Right hindlimb (tissue), 1 donor: ENCODE measurements around the gene BAHCC1.

ENCODE experiments used
- DNase-seq: peaks from one replicate; pipeline ENCODE4 v3.0.0-alpha.2; 2018

The BAHCC1 gene

GRCh38 chr17:81387100-81388090, 7.9 kb upstream of the BAHCC1 start:
- DNase-seq = peak; percentile 83

GRCh38 chr17:81388091-81388611, 7.1 kb upstream of the BAHCC1 start:
- DNase-seq = no peak

DNA sequence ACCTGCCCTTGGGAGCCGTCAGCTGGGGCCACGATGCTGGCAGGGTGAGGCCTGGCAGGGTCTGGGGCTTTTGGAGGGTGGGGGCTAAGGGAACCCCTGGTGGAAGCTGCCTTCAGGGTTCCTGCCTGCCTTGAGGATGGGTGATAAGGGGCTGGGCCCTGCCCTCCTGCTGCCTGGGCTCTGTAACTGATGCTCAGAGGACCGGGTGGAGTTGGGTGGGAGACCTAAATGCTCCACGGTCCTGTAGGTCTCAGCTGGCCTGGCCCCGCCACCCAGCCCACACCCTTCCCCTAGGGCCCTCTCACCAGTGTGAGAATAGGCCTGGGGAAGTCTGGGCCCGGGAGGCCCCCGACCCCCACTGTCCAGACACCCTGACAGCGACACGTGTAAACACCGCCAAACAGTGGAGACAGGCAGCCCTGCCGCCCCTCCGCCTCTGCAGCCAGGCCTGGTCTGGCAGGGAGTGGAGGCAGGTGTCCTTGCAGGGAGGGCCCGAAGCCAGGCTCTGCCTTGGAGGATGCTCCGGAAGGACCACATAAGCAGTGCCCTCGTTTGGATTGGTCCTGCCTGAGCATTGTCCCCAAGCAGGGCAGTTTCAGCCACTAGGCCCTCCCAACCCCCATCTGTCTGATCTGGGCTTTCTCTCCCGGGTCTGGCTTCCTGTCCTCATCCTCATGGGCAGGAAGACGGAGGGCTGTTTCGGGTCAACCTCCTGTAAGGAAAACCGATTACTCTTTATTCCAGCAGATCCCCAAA, 6.5 kb upstream of the BAHCC1 start:
- no peak for DNase-seq

GRCh38 chr17:81389585-81389984, 5.7 kb upstream of the BAHCC1 start:
- DNase-seq = no peak

- DNase-seq = no peak
Observed at GRCh38 chr17:81390029-81390872, 5.0 kb upstream of the BAHCC1 start.

GRCh38 chr17:81390873-81391255, 4.4 kb upstream of the BAHCC1 start:
- no peak for DNase-seq

DNA sequence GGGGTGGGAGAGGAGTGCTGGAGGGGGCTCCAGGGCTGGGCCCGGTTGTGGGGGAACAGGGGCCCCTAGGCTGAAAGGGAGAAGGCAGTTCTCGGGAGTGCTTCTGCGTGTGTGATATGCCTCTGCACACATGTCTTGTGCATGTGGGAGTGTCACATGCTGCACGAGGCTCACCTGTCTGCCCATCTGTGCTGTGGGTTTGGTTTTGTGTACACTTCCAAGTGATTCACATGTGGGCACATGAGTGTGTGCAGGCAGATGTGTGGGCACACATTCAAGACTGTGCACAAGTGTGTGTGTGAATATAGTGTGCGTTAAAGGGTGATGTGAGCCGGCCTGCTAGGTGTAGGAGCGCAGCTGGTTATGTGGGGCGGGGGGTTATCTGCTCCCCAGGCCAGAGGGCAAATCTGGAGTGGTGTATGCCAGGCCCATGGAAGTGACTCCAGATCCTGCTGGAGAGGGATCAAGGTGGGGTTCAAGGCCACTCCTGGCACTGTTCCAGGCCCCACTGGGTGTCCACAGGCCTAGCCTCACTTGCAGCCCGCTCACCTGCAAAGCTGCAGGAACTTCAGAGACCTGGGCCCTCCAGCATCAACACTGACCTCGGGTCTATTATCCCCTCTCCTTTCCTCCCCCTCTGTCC, 3.8 kb upstream of the BAHCC1 start:
- DNase-seq = no peak

DNA sequence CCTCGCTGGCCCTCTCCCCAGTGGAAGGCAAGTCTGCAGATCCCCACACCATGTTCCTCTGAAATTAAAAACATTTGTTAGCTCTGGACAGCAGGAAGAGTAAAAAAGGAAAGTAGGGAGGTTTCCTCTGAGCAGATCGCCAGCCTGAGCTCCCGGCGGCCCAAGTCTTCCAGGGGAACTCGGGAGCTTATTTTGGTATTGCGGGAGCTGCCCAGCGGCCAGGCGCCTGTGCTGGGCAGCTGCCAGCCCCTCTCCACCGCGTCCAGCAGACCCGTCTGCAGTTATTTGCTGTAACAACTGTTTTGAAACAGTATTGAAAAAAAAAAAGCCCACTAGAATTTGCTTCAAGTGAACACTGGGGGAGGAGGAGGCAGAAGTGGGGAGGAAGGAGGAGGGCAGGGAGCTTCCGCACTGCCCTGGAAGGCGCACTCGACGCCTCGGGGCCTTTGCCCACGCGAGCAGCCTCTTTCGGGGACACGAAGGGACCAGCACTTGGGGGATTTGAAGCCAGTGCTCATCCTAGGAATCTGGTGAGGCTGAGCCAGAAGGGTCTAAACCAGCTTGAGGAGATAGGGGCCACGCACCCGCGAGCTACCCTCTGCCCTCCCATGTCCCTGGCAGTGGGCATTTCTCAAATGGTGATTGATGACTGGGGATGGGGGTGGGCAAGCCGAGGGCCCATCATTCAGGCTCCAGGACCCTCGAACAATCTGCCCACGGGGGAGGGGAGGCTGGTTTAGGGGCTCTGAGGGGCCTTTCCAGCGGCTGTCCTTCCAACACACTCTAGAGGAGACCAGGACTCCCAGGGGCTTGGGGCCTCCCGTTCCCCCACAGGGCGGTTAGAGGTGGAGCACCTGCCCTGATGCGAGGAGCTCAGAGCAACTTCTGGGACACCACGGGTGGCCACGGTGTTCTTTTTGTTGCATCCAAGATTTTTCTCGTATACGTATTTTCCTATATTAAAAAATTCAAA, 3.0 kb upstream of the BAHCC1 start:
- peak; percentile 83 for DNase-seq

GRCh38 chr17:81392909-81393654, 2.2 kb upstream of the BAHCC1 start:
- DNase-seq = no peak

GRCh38 chr17:81393684-81394376, 1.4 kb upstream of the BAHCC1 start:
- peak; percentile 100 for DNase-seq

GRCh38 chr17:81394377-81394920, 808 bp upstream of the BAHCC1 start:
- DNase-seq = no peak

DNA sequence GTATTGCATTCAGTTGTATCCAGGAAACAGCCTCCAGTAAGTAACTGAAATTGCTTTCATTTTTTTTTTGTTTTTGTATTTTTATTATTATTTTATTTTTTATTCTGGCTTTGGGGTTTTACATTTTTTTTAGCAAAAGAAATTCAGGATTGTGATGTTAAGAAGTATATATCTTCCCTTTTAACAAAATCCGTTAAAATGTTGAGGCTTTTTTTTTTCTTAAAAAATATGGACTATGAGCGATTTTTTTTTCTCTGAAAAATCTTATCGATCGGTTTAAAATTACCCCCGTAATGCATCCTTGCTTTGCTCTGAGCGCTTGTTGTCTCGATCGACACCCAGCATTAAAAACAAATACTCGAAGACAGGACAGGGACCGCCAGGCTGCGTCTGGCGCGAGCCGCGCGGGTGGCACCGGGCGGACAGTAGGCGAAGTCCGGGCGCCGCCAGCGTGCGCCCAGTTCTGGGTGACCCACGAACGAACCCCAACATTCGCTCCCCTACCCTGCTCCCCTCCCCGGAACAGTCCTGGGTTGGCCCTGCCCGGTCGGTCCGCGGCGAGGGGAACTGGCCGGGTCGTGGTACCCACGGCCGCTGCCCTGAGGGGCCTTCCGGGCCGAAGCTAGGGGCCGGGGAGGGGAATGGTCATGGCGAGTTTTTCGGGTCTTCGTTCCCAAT, 482 bp downstream of the BAHCC1 start:
- no peak for DNase-seq

DNA sequence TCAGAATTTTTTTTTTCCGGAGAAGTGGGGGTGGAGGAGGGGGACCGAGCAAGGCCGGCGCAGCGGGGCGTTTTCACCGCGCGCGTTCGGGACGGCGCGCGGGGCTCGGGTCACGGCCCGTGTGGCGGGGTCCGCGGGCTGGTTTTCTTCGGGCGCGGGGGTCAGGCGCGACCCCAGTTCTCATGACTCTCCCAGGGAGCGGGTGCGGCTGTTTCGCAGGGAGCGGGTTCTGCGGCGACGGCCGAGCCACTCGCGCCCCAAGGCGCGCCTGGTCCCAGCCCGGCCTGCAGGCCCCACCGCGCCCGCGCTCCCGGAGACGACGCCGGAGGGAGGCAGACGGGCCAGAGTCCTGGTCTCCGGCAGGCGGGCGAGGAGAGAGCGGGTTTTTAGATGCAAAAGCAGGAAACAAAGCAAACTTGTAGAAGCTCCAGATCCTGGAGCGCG, 1.0 kb downstream of the BAHCC1 start:
- DNase-seq = no peak

DNA sequence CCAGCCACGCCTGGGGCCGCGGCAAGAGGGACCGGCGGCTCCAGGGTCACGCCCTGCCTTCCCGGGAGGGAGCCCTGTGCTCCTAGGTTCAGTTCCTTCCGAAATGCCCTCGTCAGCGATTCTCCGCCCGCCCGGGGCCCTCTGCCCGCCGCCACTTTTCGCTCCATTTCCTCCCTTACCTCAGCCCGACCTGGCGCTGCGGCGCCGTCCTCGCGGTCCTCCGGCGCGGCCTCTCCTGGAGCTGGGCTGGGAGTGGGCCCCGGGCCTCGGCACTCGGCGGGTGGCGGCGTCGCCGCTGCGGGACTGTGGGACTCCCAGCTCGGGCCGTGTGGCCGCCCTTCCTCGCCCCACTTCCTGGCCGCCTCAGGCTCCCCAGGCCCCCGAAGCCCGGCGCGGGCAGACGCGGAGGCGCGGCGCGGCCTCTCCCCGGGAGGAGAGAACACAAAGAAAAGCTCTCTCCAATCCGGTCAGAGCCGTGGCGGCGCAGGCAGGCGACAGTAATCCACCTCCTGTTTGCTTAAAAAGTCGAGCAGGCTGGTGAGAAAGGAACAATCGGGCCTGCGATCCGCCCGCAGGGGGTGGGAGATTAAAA, 1.6 kb downstream of the BAHCC1 start:
- no peak for DNase-seq

DNA sequence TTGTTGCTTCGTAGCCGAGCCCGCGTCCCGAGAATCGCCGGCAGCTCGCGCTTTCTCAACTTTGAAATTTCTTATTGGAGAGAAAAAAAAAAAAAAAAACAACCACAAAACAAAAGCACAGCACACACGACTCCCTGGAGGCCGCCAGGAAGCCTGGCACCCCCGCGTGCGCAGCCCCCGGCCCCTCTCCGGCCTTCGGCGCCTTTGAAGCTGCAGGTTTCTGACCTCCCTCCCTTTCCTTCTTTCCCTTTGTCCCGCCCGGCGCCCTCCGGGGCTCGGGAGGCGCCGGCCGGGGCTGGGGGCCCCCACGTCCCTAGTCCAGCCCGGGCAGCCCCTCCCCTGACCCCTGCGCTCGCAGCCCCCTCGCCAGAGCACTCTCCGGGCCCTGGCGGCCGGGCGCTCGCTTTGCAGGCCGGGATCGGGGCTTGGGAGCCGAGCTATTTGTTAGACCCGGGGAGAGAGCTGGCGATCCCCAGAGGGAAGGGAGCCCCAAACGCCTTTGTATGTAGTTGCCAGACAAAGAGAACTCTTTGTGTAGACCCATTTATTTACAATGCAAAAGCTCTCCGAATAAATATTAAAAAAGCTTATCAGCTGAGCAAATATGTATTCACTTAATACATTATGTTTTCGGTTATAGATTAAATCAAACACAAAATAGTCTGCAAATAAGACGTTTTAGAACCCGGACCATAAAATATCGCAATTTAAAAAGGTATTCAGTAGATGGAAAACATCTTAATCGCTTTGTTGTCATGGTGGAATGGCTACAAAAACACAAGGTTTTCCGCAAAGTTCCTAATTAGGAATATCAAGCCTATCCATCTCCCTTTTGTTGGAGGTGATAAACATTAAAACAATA, 2.3 kb downstream of the BAHCC1 start:
- DNase-seq = no peak

DNA sequence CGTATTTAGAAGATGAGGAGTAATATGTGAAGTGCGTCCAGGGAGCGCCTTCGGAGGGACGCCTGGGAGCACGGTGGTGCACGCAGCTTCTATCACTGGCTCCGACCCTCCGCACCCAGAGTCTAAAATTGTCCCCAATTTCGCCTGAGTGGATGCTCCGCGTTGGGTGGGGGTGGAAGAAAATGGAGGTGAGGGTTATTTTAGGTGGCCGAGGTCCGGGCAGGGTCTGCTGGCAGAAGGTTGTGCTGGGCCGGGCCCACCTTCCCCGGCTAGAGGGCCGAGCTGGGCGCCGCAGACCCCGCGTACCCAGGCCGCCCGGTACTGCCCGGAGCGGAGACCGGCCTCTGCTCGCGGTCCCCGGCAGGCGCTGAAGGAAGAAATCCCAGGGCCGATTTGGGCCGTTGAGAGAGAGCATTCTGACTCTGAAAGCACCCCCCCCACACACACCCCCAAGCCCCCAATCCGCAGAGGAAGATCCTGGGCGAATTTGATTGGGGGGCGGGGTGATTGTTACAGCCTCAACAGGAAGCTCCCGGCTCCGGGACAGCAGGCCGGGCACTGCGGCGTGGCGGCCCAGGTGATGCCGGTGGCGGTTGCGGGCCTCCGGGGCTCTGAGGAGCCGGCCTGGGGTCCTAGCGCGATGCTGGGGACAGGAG, 3.0 kb downstream of the BAHCC1 start:
- peak; percentile 82 for DNase-seq
